ENCODE results near the gene PXN. TPM values are rescaled to one million over a fixed set of nuclear protein-coding genes. Genes with fewer than 3 reads are reported as not detected.

PXN gene
- 39.4 and 57.0 TPM in 2 replicates for total RNA-seq

DNA sequence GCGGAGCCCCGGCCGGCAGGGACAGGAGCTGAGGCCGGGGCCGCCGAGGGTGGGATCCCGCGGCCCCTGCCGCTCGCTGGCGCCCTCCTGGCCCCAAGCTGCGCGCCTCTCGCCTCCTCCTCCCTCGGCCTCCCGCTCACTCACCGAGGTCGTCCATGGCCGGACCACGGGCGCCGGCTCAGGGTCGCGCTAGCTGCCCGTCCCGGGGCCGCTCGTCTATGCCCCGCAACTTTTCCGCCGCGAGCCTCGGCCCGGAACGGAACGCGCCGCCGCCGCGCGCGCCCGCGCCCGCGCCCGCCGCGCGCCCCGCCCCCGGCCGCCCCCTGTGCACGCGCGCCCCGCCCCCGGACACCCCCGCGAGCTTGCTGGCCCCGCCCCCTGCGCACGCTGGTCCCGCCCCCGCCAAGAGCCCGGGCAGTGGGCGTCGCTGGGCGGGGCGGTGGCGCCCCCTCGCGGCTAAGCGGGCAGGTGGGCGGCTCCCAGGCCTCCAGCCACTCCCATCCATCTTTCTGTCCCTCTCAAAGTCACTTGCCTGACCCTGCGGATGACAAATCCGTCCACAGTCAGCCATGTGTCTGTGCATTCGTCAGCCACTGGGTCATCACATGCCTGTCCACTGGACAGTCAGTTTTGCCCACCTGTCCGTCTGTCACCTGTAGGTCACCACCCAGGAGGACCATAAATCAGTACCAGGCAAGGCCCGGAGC lies at the start of gene PXN:
Gene PXN, minus strand, starts transcription at position 258 of the 707 bp plus-strand sequence. Its CDS starts 101 bp downstream, at position 157.

DNA sequence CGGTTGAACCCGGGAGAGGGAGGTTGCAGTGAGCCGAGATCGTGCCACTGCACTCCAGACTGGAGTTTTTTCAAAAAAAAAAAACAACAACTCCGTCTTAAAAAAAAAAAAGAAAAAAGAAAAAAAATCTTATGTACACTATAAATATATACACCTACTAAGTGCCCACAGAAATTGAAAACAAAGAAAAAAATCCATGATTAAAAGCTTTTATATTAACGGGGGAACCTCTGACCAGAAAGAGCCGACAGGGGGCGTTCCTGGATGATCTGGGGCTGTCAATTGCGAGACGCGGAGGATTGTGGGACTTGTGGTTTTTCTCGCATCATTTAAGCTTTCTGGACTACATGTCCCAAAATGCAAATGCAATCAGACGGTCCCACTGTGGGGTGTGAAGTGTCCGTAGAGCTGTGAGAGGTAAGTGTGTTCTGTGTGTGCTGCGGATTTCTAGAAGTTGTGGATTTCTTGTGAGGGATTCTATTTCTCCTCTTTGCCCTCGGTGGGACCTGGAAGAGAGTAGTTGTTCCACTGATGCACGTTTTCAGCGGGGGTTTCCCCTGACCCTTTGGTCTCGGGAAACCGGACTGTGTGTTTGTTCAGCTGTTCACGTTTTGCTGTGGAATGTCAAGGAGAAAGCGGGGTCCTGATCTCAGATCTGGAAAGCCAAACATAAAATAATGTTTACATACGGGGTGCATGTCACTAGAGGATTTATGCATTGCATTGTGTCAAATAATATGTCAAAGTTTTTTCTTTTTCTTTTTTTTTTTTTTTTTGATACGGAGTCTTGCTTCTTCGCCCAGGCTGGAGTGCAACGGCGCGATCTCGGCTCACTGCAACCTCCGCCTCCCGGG lies 36.7 kb upstream of the PXN start, which contains the start of gene SIRT4:
Gene SIRT4, plus strand, starts transcription at position 360 of the 854 bp plus-strand sequence. CDS start 1,241 bp downstream, outside the sequence.

DNA sequence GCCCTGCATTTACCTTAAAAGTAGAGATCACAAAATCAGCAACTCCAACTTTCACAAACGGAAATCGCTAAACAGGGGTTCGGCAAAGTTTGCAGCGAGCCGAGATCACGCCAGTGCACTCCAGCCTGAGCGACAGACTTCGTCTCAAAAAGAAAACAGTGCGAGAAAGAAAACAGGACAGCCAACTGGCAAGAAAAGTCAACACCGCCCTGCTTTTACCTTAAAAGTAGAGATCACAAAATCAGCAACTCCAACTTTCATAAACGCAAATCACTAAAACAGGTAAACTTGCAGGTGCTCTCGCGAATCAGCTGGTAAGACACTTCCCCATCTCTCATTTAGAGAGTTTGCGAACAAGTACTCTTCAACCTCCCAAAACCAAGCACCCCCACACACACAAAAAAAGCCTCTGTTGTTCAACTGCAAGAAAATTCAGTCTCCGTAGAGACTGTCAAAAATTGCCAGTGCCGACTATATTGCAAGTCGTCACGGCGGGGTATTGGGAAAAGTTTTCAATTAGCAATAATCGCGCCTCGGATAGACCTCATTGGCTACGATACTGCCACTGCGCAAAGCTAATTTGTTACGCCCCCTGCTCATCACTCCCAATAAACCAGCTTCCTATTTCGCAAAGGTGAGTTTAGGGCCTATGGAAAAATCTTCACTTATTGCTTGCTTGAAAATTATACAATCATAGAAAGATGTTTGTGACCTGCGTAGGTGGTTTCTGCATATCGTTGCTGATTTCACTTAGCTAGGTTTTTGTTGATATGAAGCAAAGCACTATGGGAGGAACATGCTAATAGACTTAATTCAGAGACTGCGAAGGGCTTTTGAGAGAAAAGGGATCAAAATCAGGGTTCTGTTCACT lies 27.4 kb upstream of the PXN start, which contains the start of gene RNU4-1:
Gene RNU4-1, minus strand, starts transcription at position 577 of the 871 bp plus-strand sequence.

DNA sequence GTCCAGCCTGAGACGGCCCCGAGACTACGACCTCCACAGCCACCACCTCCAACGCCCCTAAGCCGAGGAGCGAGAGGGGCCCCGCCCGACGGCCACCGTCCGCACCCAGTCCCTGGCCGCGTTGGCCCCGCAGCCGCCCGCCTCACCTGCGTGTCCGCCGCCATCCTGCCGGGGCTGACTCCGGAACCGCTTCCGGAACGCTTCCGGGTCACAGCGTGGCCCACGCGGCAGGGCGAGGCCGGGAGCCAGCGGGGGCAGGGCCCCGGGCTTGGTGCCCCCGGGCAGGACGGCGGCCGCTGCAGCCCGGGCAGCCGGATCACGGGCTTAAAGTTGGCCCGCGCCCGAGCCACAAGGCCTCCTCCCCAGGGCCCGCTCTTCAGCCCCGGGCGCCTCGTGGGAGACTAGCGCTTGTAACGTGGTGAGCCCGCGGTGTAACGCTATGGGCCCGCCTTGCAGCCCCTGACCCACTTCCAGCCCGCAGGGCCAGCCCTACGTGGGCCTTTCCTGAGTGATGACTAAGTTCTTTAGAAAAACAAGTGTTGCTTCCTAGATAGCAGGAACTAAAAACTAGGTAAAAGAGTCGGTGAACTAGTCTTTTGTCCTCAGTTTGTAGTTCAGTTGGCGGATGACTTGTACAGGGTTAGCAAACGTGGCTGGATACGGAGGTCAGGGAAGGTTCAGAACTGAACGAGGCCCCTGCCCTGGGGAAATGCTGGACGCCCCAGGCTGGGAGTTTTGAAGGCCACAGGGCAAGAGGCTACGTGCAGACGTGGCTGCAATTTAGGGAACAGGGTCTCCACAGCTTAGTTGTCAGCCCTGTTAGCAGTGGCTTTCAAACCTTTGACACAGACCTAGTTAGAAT lies 70.8 kb downstream of the PXN start, which contains the start of gene GCN1:
Gene GCN1, minus strand, starts transcription at position 182 of the 862 bp plus-strand sequence. Its CDS starts 18 bp downstream, at position 164.

Other genes with a start within 250 kb of the PXN start
- gene RAB35, start 149.0 kb downstream of the PXN start, total RNA-seq, result 22.0 and 40.4 TPM in 2 replicates
- 121 and 146 TPM in 2 replicates for gene GCN1, start 71.0 kb downstream of the PXN start, total RNA-seq
- gene RPLP0, start 64.6 kb downstream of the PXN start, total RNA-seq, result 3,932 and 4,893 TPM in 2 replicates
- gene RNU4-2, start 26.2 kb upstream of the PXN start, total RNA-seq, result under 0.01 TPM in 2 replicates
- under 0.01 TPM in 2 replicates for gene RNU4-1, start 27.5 kb upstream of the PXN start, total RNA-seq
- 1.8 and 1.9 TPM in 2 replicates for gene SIRT4, start 36.6 kb upstream of the PXN start, total RNA-seq
- 0.33 TPM in 1 of 2 replicates, not detected in the other for gene PLA2G1B, start 62.0 kb upstream of the PXN start, total RNA-seq
- gene MSI1, start 103.4 kb upstream of the PXN start, total RNA-seq, result not detected in 2 replicates
- gene COX6A1, start 172.4 kb upstream of the PXN start, total RNA-seq, result 593 and 630 TPM in 2 replicates
- gene TRIAP1, start 180.7 kb upstream of the PXN start, total RNA-seq, result 23.0 and 24.9 TPM in 2 replicates
- 17.4 and 23.4 TPM in 2 replicates for gene GATC, start 180.7 kb upstream of the PXN start, total RNA-seq
- 162 and 218 TPM in 2 replicates for gene SRSF9, start 204.0 kb upstream of the PXN start, total RNA-seq
- gene DYNLL1, start 230.4 kb upstream of the PXN start, total RNA-seq, result 178 and 248 TPM in 2 replicates